ENCODE results near the gene RBBP4. TPM values are rescaled to one million over a fixed set of nuclear protein-coding genes. Genes with fewer than 3 reads are reported as not detected.

The RBBP4 gene
- total and polyA plus RNA-seq, 2 of the 8 experiments (the other 6 are each of a cell fraction or from before 2014, with no cell fraction given): 147 to 397 TPM

- Histone ChIP-seq H3K4me2 (ENCODE audit: insufficient read depth in 1 of 2, low read depth in 2 of 2, low read length in 2 of 2) (peak within 1 kb of the TSS; percentile 91 to 95), H3K27me3 (replicated peaks in 1 of 4; ENCODE audit: control insufficient read depth in 3 of 4, extremely low read depth in 1 of 4, insufficient read depth in 3 of 4, low read length in 3 of 4) (no peaks in the 10 kb centered on the region; a peak in 1 of 7 replicates), H4K91ac (replicated peaks; ENCODE audit: insufficient read length, low read length) (peak within 1 kb of the TSS; percentile 84), H3K9ac (replicated peaks in 1 of 4; ENCODE audit: extremely low read depth in 1 of 4, low read depth in 3 of 4, low read length in 3 of 4) (peak within 1 kb of the TSS; percentile 98 to 99 (median 98)), H2BK5ac (ENCODE audit: low read depth, low read length) (peak within 1 kb of the TSS; percentile 98), H3K4me1 (replicated peaks in 1 of 4; ENCODE audit: control insufficient read depth in 3 of 4, insufficient read depth in 4 of 4, low read length in 3 of 4) (peaks cover 0 to 5% (median 1%) of the 10 kb centered on the region in 4 experiments; a peak in 4 of 7 replicates), H2AK5ac (ENCODE audit: low read depth, low read length) (peak within 1 kb of the TSS; percentile 92), H2BK15ac (ENCODE audit: low read length) (no peak within 1 kb of the TSS), H3K14ac (ENCODE audit: insufficient read length) (no peak within 1 kb of the TSS), H3K4ac (replicated peaks; ENCODE audit: insufficient read length, low read depth, low read length) (peak within 1 kb of the TSS; percentile 78), H3K9me3 (ENCODE audit: insufficient read depth in 2 of 2, low read depth in 1 of 2, low read length in 1 of 2) (0 out of 4 replicates have a peak, but pooled peaks cover 0 to 2% of the 10 kb centered on the region in 2 experiments), H3K36me3 (ENCODE audit: control insufficient read depth in 2 of 4, insufficient read depth in 4 of 4, low read length in 3 of 4) (peaks cover 2 to 41% (median 22%) of the 10 kb centered on the region in 4 experiments; a peak in 7 of 8 replicates), H3K79me1 (ENCODE audit: low read depth, low read length) (peaks cover 6% of the 10 kb centered on the region; the same call in 1 of the 2 replicates), H3K4me3 (ENCODE audit: extremely low read depth in 1 of 4, insufficient read depth in 2 of 4, low read depth in 3 of 4, low read length in 4 of 4) (peak within 1 kb of the TSS; percentile 99), H2BK20ac (ENCODE audit: low read length) (no peak within 1 kb of the TSS), H3K79me2 (ENCODE audit: control insufficient read depth in 1 of 2, insufficient read depth in 2 of 2, low read length in 2 of 2) (peaks cover 13 to 82% of the 10 kb centered on the region in 2 experiments), H4K8ac (ENCODE audit: extremely low read depth, insufficient read depth, low read length) (peak within 1 kb of the TSS; percentile 99), H2BK12ac (ENCODE audit: low read depth, low read length) (peak within 1 kb of the TSS; percentile 97), H3K23me2 (ENCODE audit: low read depth, low read length) (peaks cover 5% of the 10 kb centered on the region), H3K56ac (replicated peaks; ENCODE audit: insufficient read length, low read depth, low read length) (peak within 1 kb of the TSS; percentile 94), H3K27ac (ENCODE audit: low read depth, low read length) (peak within 1 kb of the TSS; percentile 99), H3K18ac (ENCODE audit: extremely low read depth, low read length) (peak within 1 kb of the TSS; percentile 98), H4K5ac (ENCODE audit: insufficient read length, low read depth, low read length) (peak within 1 kb of the TSS; percentile 93), H3K23ac (ENCODE audit: insufficient read length) (no peak within 1 kb of the TSS), H4K20me1 (replicated peaks in 1 of 2; ENCODE audit: control insufficient read depth in 1 of 2, insufficient read depth in 2 of 2, low read length in 2 of 2) (peaks cover 0 to 3% of the 10 kb centered on the region in 2 experiments), H2BK120ac (replicated peaks; ENCODE audit: low read depth, low read length) (peak within 1 kb of the TSS; percentile 80), H2AFZ (ENCODE audit: low read length) (peak within 1 kb of the TSS; percentile 67; the same call in 1 of the 2 replicates)
- ChIA-PET POLR2A (ENCODE audit: partially characterized antibody) (interaction anchor here (0.5 to 8.7 kb wide), 44 partner anchors 11 to 471 kb away, joined by 3 to 118 read pairs (median 4); partner anchors contain the start of genes BSDC1, S100PBP, TXLNA and YARS1), CTCF (ENCODE audit: partially characterized antibody) (interaction anchor here (0.6 to 1.5 kb wide), 3 partner anchors 96 to 902 kb away, joined by 3 read pairs; no protein-coding TSS in a partner anchor)
- DNase-seq (ENCODE audit: low read depth in 1 of 2, low spot score in 2 of 2): peak; percentile 54 to 81
- FAIRE-seq: peak; percentile 42
- WGBS, 2 experiments (ENCODE audit: extremely low coverage in 1 of 2, insufficient coverage in 1 of 2, insufficient read length in 1 of 2, insufficient replicate concordance in 2 of 2, low coverage in 1 of 2, low lambda C conversion rate in 2 of 2, missing lambda C conversion rate in 1 of 2): 1% methylated on average over 21 of the region's 21 CpGs; no CpG with 5 or more reads in 1 of the 2 experiments
- no peak for TF ChIP-seq ATF3 (IDR thresholded peaks at IDR 0.05; ENCODE audit: insufficient read depth, low read depth, low read length)
Observed at GRCh38 chr1:32650248-32650751, 708 bp upstream of the RBBP4 start, which contains the start of gene ZBTB8OS. TSS of gene ZBTB8OS (minus strand) at chr1:32650550. CDS start at chr1:32650529, 21 bp downstream.
